ENCODE measurements around the gene PCSK1N.

PCSK1N gene

GRCh38 chrX:48789366-48790220 lies 45.8 kb downstream of the PCSK1N start:
- no peak for DNase-seq (ENCODE audit: low read depth in 2 of 2)

GRCh38 chrX:48787505-48788443 lies 47.6 kb downstream of the PCSK1N start:
- no peak for DNase-seq (ENCODE audit: low read depth in 2 of 2)

- DNase-seq (ENCODE audit: low read depth in 2 of 2), result no peak
Measured at GRCh38 chrX:48786825-48787504, 48.4 kb downstream of the PCSK1N start.

- no peak for DNase-seq (ENCODE audit: low read depth in 2 of 2)
Measured at GRCh38 chrX:48786341-48786800, 49.0 kb downstream of the PCSK1N start, which contains the start of gene GATA1. GATA1 (plus strand) TSS chrX:48786590; CDS start chrX:48791110, 4,520 bp downstream.

- DNase-seq (ENCODE audit: low read depth in 2 of 2), result no peak
Measured at GRCh38 chrX:48785540-48786214, 49.7 kb downstream of the PCSK1N start.

GRCh38 chrX:48785186-48785539 lies 50.2 kb downstream of the PCSK1N start:
- DNase-seq (ENCODE audit: low read depth in 2 of 2), result no peak

- no peak for DNase-seq (ENCODE audit: low read depth in 2 of 2)
Measured at GRCh38 chrX:48784726-48785125, 50.7 kb downstream of the PCSK1N start.

- no peak for DNase-seq (ENCODE audit: low read depth in 2 of 2)
Measured at GRCh38 chrX:48782795-48783194, 52.6 kb downstream of the PCSK1N start.

GRCh38 chrX:48782216-48782615 lies 53.2 kb downstream of the PCSK1N start:
- no peak for DNase-seq (ENCODE audit: low read depth in 2 of 2)

- no peak for DNase-seq (ENCODE audit: low read depth in 2 of 2)
Measured at GRCh38 chrX:48781705-48782104, 53.7 kb downstream of the PCSK1N start.

Measured in stimulated activated CD4-positive, alpha-beta T cell treated with anti-CD3 and anti-CD28 coated beads, Interleukin-12 subunit alpha, Interleukin-12 subunit beta, amount 100 ng/mL, for 24 hours (primary cell).